ENCODE results near the gene ZSCAN21. TPM values are rescaled to one million over a fixed set of nuclear protein-coding genes. Genes with fewer than 3 reads are reported as not detected.
"Not testable (repeated sequence)": the region's sequence is repeated elsewhere in the genome, so short reads cannot be mapped to it uniquely, and the experiment has no call there.

The ZSCAN21 gene
- total and polyA plus RNA-seq, 11 donors: 4.4 to 12.1 (median 7.2) TPM

DNA sequence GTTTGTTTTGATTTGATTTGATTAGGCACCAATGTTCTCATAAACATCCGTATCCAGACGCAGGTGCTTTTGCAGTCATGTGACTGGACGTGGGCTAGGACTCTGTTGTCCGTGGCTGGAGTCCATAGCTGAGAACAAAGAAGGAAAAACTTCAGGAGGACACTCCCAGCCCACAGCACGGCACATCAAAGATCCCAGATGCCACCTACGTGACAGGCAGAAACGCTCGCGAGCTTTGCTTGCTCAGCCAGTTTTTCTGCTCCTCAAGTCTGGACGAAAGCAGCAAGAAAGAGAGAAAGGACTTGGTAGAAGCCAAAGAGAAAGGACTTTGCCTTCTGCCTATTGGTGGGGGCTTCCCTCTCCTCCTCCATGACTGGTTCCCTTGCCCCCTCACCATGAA lies 41.0 kb upstream of the ZSCAN21 start:
- no peak for DNase-seq
- no peak overlapping the region for H3K4me3 ChIP-seq
- no peaks in the 10 kb centered on the region for H3K27me3 ChIP-seq
- no peaks in the 10 kb centered on the region for H3K9me3 ChIP-seq
- TF ChIP-seq POLR2A (IDR thresholded peaks at IDR 0.05): no peak
- TF ChIP-seq, protein P1, sequence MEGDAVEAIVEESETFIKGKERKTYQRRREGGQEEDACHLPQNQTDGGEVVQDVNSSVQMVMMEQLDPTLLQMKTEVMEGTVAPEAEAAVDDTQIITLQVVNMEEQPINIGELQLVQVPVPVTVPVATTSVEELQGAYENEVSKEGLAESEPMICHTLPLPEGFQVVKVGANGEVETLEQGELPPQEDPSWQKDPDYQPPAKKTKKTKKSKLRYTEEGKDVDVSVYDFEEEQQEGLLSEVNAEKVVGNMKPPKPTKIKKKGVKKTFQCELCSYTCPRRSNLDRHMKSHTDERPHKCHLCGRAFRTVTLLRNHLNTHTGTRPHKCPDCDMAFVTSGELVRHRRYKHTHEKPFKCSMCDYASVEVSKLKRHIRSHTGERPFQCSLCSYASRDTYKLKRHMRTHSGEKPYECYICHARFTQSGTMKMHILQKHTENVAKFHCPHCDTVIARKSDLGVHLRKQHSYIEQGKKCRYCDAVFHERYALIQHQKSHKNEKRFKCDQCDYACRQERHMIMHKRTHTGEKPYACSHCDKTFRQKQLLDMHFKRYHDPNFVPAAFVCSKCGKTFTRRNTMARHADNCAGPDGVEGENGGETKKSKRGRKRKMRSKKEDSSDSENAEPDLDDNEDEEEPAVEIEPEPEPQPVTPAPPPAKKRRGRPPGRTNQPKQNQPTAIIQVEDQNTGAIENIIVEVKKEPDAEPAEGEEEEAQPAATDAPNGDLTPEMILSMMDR (IDR thresholded peaks at IDR 0.05): no peak
- intact Hi-C loops (cut with DNase I): no loop called here
- 69 to 83% (median 73%) methylated on average over 10 of the region's 10 CpGs for WGBS, 4 donors
- H3K36me3 ChIP-seq: no peaks in the 10 kb centered on the region
- no peak for ATAC-seq
- H3K4me1 ChIP-seq: no peaks in the 10 kb centered on the region
- no peak overlapping the region for H3K27ac ChIP-seq

DNA sequence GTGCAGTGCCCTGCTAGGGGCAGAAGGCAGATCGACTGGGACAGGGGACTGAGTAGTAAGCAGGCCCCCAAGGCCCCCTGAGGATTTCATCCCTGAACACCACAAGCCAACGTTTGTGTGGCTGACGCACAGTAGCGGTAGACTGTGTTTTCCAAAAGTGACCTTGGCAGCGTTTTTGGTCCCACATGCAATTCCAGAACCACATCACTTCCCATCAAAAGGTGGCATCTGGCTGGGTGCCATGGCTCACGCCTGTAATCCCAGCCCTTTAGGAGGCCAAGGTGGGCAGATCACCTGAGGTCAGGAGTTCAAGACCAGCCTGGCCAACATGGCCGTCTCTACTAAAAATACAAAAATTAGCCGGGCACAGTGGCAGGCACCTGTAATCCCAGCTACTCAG lies 39.6 kb upstream of the ZSCAN21 start:
- WGBS, 4 donors: 79 to 85% (median 83%) methylated on average over 7 to 8 of the region's 8 CpGs

GRCh38 chr7:100010901-100011300 lies 38.7 kb upstream of the ZSCAN21 start:
- WGBS, 4 donors: 38 to 55% (median 51%) methylated on average over 2 of the region's 2 CpGs
- Histone ChIP-seq H3K4me3 (no peak overlapping the region), H3K27ac (no peak overlapping the region), H3K27me3 (no peaks in the 10 kb centered on the region), H3K36me3 (no peaks in the 10 kb centered on the region), H3K4me1 (peaks cover 0 to 7% (median 0%) of the 10 kb centered on the region in 12 donors), H3K9me3 (no peaks in the 10 kb centered on the region)
- intact Hi-C loops (cut with DNase I): no loop called here
- no peak for TF ChIP-seq POLR2A (IDR thresholded peaks at IDR 0.05)
- TF ChIP-seq, protein P1 (IDR thresholded peaks at IDR 0.05): no peak
- ATAC-seq (no peak), DNase-seq (no peak)

More for the DNA sequence above, 39.6 kb upstream of the ZSCAN21 start:
- H3K36me3 ChIP-seq; H3K27ac ChIP-seq; intact Hi-C loops (cut with DNase I); H3K27me3 ChIP-seq; DNase-seq; ATAC-seq; H3K4me3 ChIP-seq; H3K9me3 ChIP-seq; H3K4me1 ChIP-seq: not testable (repeated sequence)

DNA sequence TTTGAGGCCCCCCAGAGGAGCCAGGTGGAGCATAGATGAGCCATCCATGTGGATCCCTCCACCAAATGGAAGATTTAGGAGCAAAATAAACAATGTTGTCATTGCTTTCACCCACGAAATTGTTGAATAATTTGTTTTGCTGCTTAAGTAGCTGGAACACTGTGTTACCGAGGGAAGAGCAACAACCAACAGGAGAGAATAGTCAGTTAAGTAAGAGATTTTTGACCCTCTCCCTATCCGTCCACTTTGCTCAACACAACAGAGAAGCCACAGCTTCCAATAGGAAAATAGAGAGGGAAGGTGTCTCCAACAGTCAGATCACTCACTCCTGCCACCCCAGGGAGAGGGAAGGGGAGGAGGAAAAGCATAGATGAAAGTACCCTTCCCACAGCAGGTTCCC lies 38.1 kb upstream of the ZSCAN21 start:
- Histone ChIP-seq H3K36me3 (no peaks in the 10 kb centered on the region), H3K4me1 (peaks cover 0 to 13% (median 4%) of the 10 kb centered on the region in 12 donors), H3K27ac (no peak overlapping the region), H3K9me3 (no peaks in the 10 kb centered on the region), H3K4me3 (no peak overlapping the region), H3K27me3 (no peaks in the 10 kb centered on the region)
- intact Hi-C loops (cut with DNase I): no loop called here
- DNase-seq (no peak), ATAC-seq (no peak)
- TF ChIP-seq, protein P1 (IDR thresholded peaks at IDR 0.05): no peak
- no peak for TF ChIP-seq POLR2A (IDR thresholded peaks at IDR 0.05)
- WGBS, 4 donors: 55 to 77% (median 70%) methylated on average over 3 of the region's 3 CpGs

GRCh38 chr7:100012385-100013327 lies 36.9 kb upstream of the ZSCAN21 start:
- H3K4me1 ChIP-seq: peaks cover 0 to 25% (median 15%) of the 10 kb centered on the region in 12 donors
- WGBS, 4 donors: 72 to 80% (median 77%) methylated on average over 14 of the region's 14 CpGs
- intact Hi-C loops (cut with DNase I); H3K27me3 ChIP-seq; H3K4me3 ChIP-seq; H3K36me3 ChIP-seq; ATAC-seq; H3K9me3 ChIP-seq; DNase-seq; H3K27ac ChIP-seq: not testable (repeated sequence)

All from heart left ventricle (tissue), 16 donors.